ENCODE results near the gene RGS17. TPM values are rescaled to one million over a fixed set of nuclear protein-coding genes. Genes with fewer than 3 reads are reported as not detected.

Gene RGS17
- total RNA-seq, 1 experiment from 2014 or later = 3.2 TPM

GRCh38 chr6:153167061-153167891 lies 36.2 kb upstream of the RGS17 start:
- DNase-seq = no peak
- Histone ChIP-seq H2AK5ac (ENCODE audit: insufficient read length, low read length) (no peak overlapping the region), H2BK120ac (ENCODE audit: low read depth, low read length, poor library complexity, severe bottlenecking) (no peak overlapping the region), H3K79me1 (ENCODE audit: insufficient read depth, low read depth, low read length, poor library complexity, severe bottlenecking) (no peaks in the 10 kb centered on the region), H3K56ac (ENCODE audit: insufficient read length, low read depth, low read length) (no peak overlapping the region), H4K91ac (ENCODE audit: insufficient read length, low read depth, low read length) (no peak overlapping the region), H3K9ac (ENCODE audit: extremely low read depth, insufficient read length, low read length) (no peak overlapping the region), H3K9me3 (ENCODE audit: control insufficient read depth, low read depth, low read length) (no peaks in the 10 kb centered on the region), H2BK12ac (ENCODE audit: insufficient read length, low read depth, low read length) (no peak overlapping the region), H3K23me2 (ENCODE audit: insufficient read length, low read depth, low read length, poor library complexity, severe bottlenecking) (no peaks in the 10 kb centered on the region), H3K4me1 (ENCODE audit: insufficient read depth, low read length) (no peaks in the 10 kb centered on the region; the same call in 1 of the 2 replicates), H2BK5ac (ENCODE audit: insufficient read length, low read length) (no peak overlapping the region), H3K23ac (ENCODE audit: insufficient read length, low read depth, low read length) (no peak overlapping the region), H4K5ac (ENCODE audit: insufficient read length, low read depth, low read length) (no peak overlapping the region), H3K79me2 (ENCODE audit: insufficient read depth, low read length) (no peaks in the 10 kb centered on the region), H2BK20ac (ENCODE audit: low read depth, low read length, poor library complexity, severe bottlenecking) (no peak overlapping the region), H3T11ph (ENCODE audit: low read length) (no peak overlapping the region), H2BK15ac (ENCODE audit: low read depth, low read length) (no peak overlapping the region), H4K8ac (replicated peaks; ENCODE audit: insufficient read length, low read depth, low read length) (no peak overlapping the region), H3K27me3 (ENCODE audit: insufficient read depth, low read length) (no peaks in the 10 kb centered on the region), H3K27ac (ENCODE audit: insufficient read length, low read depth, low read length) (no peak overlapping the region), H3K4me2 (ENCODE audit: insufficient read depth, insufficient read length, low read length) (no peak overlapping the region), H3K4ac (ENCODE audit: low read depth, low read length) (no peak overlapping the region), H4K20me1 (ENCODE audit: control insufficient read depth, insufficient read depth, insufficient read length) (no peaks in the 10 kb centered on the region), H3K18ac (ENCODE audit: insufficient read length, low read depth, low read length) (no peak overlapping the region), H3K14ac (ENCODE audit: insufficient read depth, low read length) (no peak overlapping the region), H2AFZ (ENCODE audit: low read length) (peak overlapping the region; percentile 32)
- no CpG with 5 or more reads among the region's 9 CpGs for WGBS (ENCODE audit: extremely low coverage, insufficient read length, low lambda C conversion rate)
- no peaks in the 10 kb centered on the region for H3K4me1 Mint-ChIP-seq
- no peak overlapping the region for H3K27ac Mint-ChIP-seq
- no peaks in the 10 kb centered on the region for H3K27me3 Mint-ChIP-seq (ENCODE audit: low read depth)
- TF ChIP-seq, protein P1, sequence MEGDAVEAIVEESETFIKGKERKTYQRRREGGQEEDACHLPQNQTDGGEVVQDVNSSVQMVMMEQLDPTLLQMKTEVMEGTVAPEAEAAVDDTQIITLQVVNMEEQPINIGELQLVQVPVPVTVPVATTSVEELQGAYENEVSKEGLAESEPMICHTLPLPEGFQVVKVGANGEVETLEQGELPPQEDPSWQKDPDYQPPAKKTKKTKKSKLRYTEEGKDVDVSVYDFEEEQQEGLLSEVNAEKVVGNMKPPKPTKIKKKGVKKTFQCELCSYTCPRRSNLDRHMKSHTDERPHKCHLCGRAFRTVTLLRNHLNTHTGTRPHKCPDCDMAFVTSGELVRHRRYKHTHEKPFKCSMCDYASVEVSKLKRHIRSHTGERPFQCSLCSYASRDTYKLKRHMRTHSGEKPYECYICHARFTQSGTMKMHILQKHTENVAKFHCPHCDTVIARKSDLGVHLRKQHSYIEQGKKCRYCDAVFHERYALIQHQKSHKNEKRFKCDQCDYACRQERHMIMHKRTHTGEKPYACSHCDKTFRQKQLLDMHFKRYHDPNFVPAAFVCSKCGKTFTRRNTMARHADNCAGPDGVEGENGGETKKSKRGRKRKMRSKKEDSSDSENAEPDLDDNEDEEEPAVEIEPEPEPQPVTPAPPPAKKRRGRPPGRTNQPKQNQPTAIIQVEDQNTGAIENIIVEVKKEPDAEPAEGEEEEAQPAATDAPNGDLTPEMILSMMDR (conservative IDR thresholded peaks at IDR 0.05) = no peak
- no peaks in the 10 kb centered on the region for H3K36me3 Mint-ChIP-seq (ENCODE audit: insufficient read depth in 1 of 3, low read depth in 3 of 3)
- no peaks in the 10 kb centered on the region for H3K9me3 Mint-ChIP-seq
- no peak overlapping the region for H3K4me3 Mint-ChIP-seq
